ENCODE results near the gene ATG4C.

DNA sequence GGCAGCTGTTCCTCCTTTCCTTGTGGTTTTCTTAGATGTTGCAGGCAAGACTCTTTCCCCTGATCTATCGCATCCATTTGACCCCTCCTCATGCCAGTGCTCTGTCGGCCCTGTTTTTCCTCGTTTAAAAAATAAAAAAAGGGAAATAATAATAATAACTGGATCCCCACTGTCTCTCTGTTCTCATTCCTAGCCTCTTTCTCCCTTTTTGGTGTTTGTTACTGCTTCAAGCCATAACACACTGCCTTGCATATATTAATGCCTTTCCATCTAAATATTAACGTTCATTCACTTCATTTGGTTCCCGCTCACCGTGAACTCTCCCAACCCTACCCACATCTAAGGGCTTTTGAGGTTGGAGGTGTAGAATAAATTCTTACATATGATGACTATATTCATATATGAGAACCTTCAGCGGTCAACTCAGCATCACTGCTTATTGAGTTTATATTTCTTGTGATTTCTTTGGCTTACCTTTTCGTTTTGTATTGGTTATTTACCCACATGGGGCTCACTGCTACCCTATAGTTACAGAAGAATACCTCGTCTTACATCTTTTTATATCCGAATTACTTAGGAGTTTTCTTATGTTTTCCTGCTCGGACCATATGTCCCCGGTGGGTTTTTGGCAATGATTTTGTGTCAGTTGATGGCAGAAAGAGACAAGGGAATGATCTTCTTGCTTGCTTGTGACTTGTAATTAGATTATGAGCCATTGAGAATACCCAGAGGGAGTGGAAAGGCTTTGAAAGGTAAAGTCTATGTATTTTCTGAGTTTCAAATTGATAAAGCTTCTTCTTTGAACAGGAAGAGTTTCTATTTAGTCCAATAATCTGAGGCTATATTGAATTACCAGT, 805 bp downstream of the ATG4C start:
- no peak for TF ChIP-seq POLR2AphosphoS5 (IDR thresholded peaks at IDR 0.05; ENCODE audit: low read depth, low read length)
- TF ChIP-seq POLR2A (IDR thresholded peaks at IDR 0.05; ENCODE audit: low read depth, low read length), result no peak
- TF ChIP-seq TAF1 (IDR thresholded peaks at IDR 0.05; ENCODE audit: borderline replicate concordance, low read depth, low read length), result no peak
